ENCODE results near the gene SPRY4. TPM values are rescaled to one million over a fixed set of nuclear protein-coding genes. Genes with fewer than 3 reads are reported as not detected.
A peak's percentile ranks its signal among the peaks of the same experiment; 100 is the strongest.

Gene SPRY4
- total and polyA plus RNA-seq, 2 of the 4 experiments (the other 2 are of a cell fraction) = 8.4 to 21.0 TPM

- no TSS peak for BruUV-seq (replicated peaks)
These were observed 1.7 kb upstream of the SPRY4 start for GRCh38 chr5:142326480-142326938.

More at GRCh38 chr5:142326480-142326938, 1.7 kb upstream of the SPRY4 start:
- Histone ChIP-seq H4K91ac (ENCODE audit: insufficient read depth, low read depth, low read length) (peak overlapping the region; percentile 99), H3K27me3 (ENCODE audit: control insufficient read depth, insufficient read depth, low read length) (no peaks in the 10 kb centered on the region), H3K4me1 (ENCODE audit: control insufficient read depth, insufficient read depth, low read length) (peaks cover 19% of the 10 kb centered on the region), H3K9ac (ENCODE audit: low read depth, low read length) (peak overlapping the region; percentile 85), H2BK5ac (ENCODE audit: low read depth, low read length, poor library complexity, severe bottlenecking) (peak overlapping the region; percentile 97), H2AK9ac (replicated peaks; ENCODE audit: low read depth, low read length, poor library complexity) (peak overlapping the region; percentile 98), H3K14ac (replicated peaks; ENCODE audit: low read depth, low read length) (peak overlapping the region; percentile 99), H3K36me3 (ENCODE audit: control insufficient read depth, insufficient read depth, low read length) (no peaks in the 10 kb centered on the region; the same call in 1 of the 2 replicates), H3K4me3 (ENCODE audit: insufficient read depth, low read depth, low read length) (peak overlapping the region; percentile 45), H3K4ac (ENCODE audit: low read depth, low read length) (peak overlapping the region; percentile 97), H4K5ac (ENCODE audit: low read depth, low read length) (peak overlapping the region; percentile 99), H2AFZ (replicated peaks; ENCODE audit: low read length, poor library complexity) (peak overlapping the region; percentile 90), H2BK120ac (ENCODE audit: low read depth, low read length) (peak overlapping the region; percentile 94), H3K56ac (ENCODE audit: extremely low read depth, insufficient read depth, low read length) (peak overlapping the region; percentile 96), H4K20me1 (ENCODE audit: insufficient read depth, low read length) (peaks cover 33% of the 10 kb centered on the region), H3K9me1 (ENCODE audit: insufficient read depth, low read length) (peaks cover 8% of the 10 kb centered on the region), H3K79me1 (ENCODE audit: low read depth in 1 of 2, low read length in 2 of 2) (peaks cover 35 to 48% of the 10 kb centered on the region in 2 experiments), H2AK5ac (ENCODE audit: low read depth, low read length) (peak overlapping the region; percentile 98), H3K4me2 (ENCODE audit: low read depth, low read length) (peak overlapping the region; percentile 96), H4K8ac (ENCODE audit: low read depth in 2 of 2, low read length in 2 of 2) (peak overlapping the region; percentile 98 to 99), H2BK15ac (ENCODE audit: low read depth, low read length) (peak overlapping the region; percentile 99; the same call in 2 of the 3 replicates), H2BK20ac (ENCODE audit: low read depth, low read length) (peak overlapping the region; percentile 77), H3K9me3 (ENCODE audit: control insufficient read depth, insufficient read depth, low read length) (no peaks in the 10 kb centered on the region), H3K18ac (ENCODE audit: low read depth, low read length) (peak overlapping the region; percentile 98), H3K23ac (ENCODE audit: low read depth, low read length) (peak overlapping the region; percentile 97), H3K27ac (ENCODE audit: insufficient read depth, low read length) (peak overlapping the region; percentile 100)
- TF ChIP-seq RCOR1 (IDR thresholded peaks at IDR 0.05; ENCODE audit: insufficient replicate concordance, low read length) (no peak), MXI1 (IDR thresholded peaks at IDR 0.05; ENCODE audit: borderline replicate concordance, low read depth, low read length) (no peak), MAFK (IDR thresholded peaks at IDR 0.05; ENCODE audit: low read depth, low read length) (no peak), POLR2A (IDR thresholded peaks at IDR 0.05; ENCODE audit: low read depth, low read length) (peak; percentile 10; the same call in 1 of the 2 replicates), BHLHE40 (IDR thresholded peaks at IDR 0.05; ENCODE audit: low read depth, low read length) (no peak)
- dilution Hi-C loops (cut with HindIII; ENCODE audit: low sequenced_read_pairs, unreplicated experiment) (no loop called here), in situ Hi-C loops (cut with MboI; ENCODE audit: low sequenced_read_pairs) (no loop called here), intact Hi-C loops (cut with micrococcal nuclease) (no loop called here)
- DNase-seq (no peak), ATAC-seq (ENCODE audit: low read depth) (no peak)
- POLR2A ChIA-PET (ENCODE audit: unreplicated experiment) = interaction anchor here (1.0 kb wide), 1 partner anchor 215 kb away, joined by 3 read pairs; no protein-coding TSS in a partner anchor
- 18% methylated on average over 2 of the region's 8 CpGs; no CpG with 5 or more reads in 1 of the 2 experiments for whole genome bisulfite sequencing, 2 experiments (ENCODE audit: extremely low coverage in 2 of 2, insufficient read length in 1 of 2)
- CTCF ChIA-PET = interaction anchor here (1.3 to 1.4 kb wide), 2 partner anchors 31 to 223 kb away, joined by 4 to 5 read pairs; no protein-coding TSS in a partner anchor

Measured in IMR-90 (cell line).